GM23338 (cell line): Measurements from ENCODE around the gene IL17REL. TPM values are rescaled to one million over a fixed set of nuclear protein-coding genes. Genes with fewer than 3 reads are reported as not detected.

Experiments used
- ATAC-seq: fragments of 200-7000 bp; cut with Tn5 transposase; 3 replicates; pipeline ENCODE4 v1.9.1; 2020
- DNase-seq: peaks from one replicate; pipeline ENCODE4 v3.0.0-alpha.2; 2015; ENCODE audit warnings: low spot score
- H2AFZ ChIP-seq: fragments of 200-600 bp; sonication (generic); 2 replicates; pipeline ENCODE4 v1.8.0; 2016; ENCODE audit warnings: antibody characterized with exemption, mild to moderate bottlenecking, moderate library complexity
- H3F3A ChIP-seq: fragments of 200-600 bp; sonication (generic); replicated peaks from 2 replicates; pipeline ENCODE4 v1.8.0; 2017; ENCODE audit warnings: antibody characterized with exemption, mixed run types, low read depth
- H3K27ac ChIP-seq: fragments of 200-600 bp; sonication (generic); 2 replicates; pipeline ENCODE4 v1.6.1; 2016; ENCODE audit warnings: low read depth
- H3K27me3 ChIP-seq: fragments of 200-600 bp; sonication (generic); 2 replicates; pipeline ENCODE4 v1.8.0; 2016; ENCODE audit warnings: mild to moderate bottlenecking, mixed run types, moderate library complexity; ENCODE audit not compliant: insufficient read depth
- H3K36me3 ChIP-seq: fragments of 200-600 bp; sonication (generic); 2 replicates; pipeline ENCODE4 v1.8.0; 2016; ENCODE audit warnings: mild to moderate bottlenecking; ENCODE audit not compliant: insufficient read depth
- H3K4me1 ChIP-seq: fragments of 200-600 bp; sonication (generic); 2 replicates; pipeline ENCODE4 v1.8.0; 2016; ENCODE audit warnings: mild to moderate bottlenecking, moderate library complexity; ENCODE audit not compliant: insufficient read depth
- H3K4me2 ChIP-seq: fragments of 200-600 bp; sonication (generic); 2 replicates; pipeline ENCODE4 v1.7.1; 2017; ENCODE audit warnings: mixed run types
- H3K4me3 ChIP-seq: fragments of 200-600 bp; sonication (generic); 2 replicates; pipeline ENCODE4 v1.6.1; 2016; ENCODE audit warnings: mixed run types
- H3K79me2 ChIP-seq: fragments of 200-600 bp; sonication (generic); replicated peaks from 2 replicates; pipeline ENCODE4 v1.8.0; 2017; ENCODE audit warnings: mild to moderate bottlenecking; ENCODE audit not compliant: insufficient read depth
- H3K9me2 ChIP-seq: fragments of 200-600 bp; sonication (generic); 2 replicates; pipeline ENCODE4 v1.8.0; 2017; ENCODE audit not compliant: insufficient read depth
- H4K20me1 ChIP-seq: fragments of 200-600 bp; sonication (generic); replicated peaks from 2 replicates; pipeline ENCODE4 v1.8.0; 2017; ENCODE audit warnings: mild to moderate bottlenecking; ENCODE audit not compliant: insufficient read depth
- H3K27ac Mint-ChIP-seq: 2 replicates; pipeline ENCODE4 v1.8.0; 2020; ENCODE audit warnings: inconsistent platforms, mild to moderate bottlenecking, moderate library complexity, mixed read lengths
- H3K27me3 Mint-ChIP-seq: 3 replicates; pipeline ENCODE4 v1.8.0; 2022; ENCODE audit warnings: low read depth, mild to moderate bottlenecking, moderate library complexity, mixed read lengths, inconsistent platforms; ENCODE audit not compliant: insufficient read depth, poor library complexity
- H3K36me3 Mint-ChIP-seq: 3 replicates; pipeline ENCODE4 v1.8.0; 2021; ENCODE audit warnings: low read depth, mild to moderate bottlenecking, inconsistent platforms, moderate library complexity, mixed read lengths
- H3K4me1 Mint-ChIP-seq: 3 replicates; pipeline ENCODE4 v1.8.0; 2020; ENCODE audit warnings: mild to moderate bottlenecking, inconsistent platforms, mixed read lengths
- H3K4me3 Mint-ChIP-seq: 3 replicates; pipeline ENCODE4 v1.8.0; 2021; ENCODE audit warnings: moderate library complexity, mild to moderate bottlenecking, inconsistent platforms, mixed read lengths
- H3K9me3 Mint-ChIP-seq: 3 replicates; pipeline ENCODE4 v1.8.0; 2020; ENCODE audit warnings: moderate library complexity, mild to moderate bottlenecking, inconsistent platforms, mixed read lengths
- CREB1 ChIP-seq: fragments of 250-450 bp; sonication (Bioruptor Pico); IDR thresholded peaks from 2 replicates; pipeline ENCODE4 v1.5.0; 2020; ENCODE audit warnings: low read depth, mild to moderate bottlenecking, moderate library complexity
- EZH2 ChIP-seq: fragments of 200-600 bp; sonication (generic); IDR thresholded peaks from one replicate; pipeline ENCODE4 v1.8.0; 2017; ENCODE audit warnings: antibody characterized with exemption, mild to moderate bottlenecking, low read depth; ENCODE audit not compliant: unreplicated experiment
- EZH2phosphoT487 ChIP-seq: fragments of 200-600 bp; sonication (generic); IDR thresholded peaks from one replicate; pipeline ENCODE4 v1.8.1; 2018; ENCODE audit warnings: antibody characterized with exemption; ENCODE audit not compliant: unreplicated experiment
- JUNB ChIP-seq: IDR thresholded peaks from one replicate; pipeline ENCODE4 v1.6.1; 2016; ENCODE audit warnings: antibody characterized with exemption; ENCODE audit not compliant: unreplicated experiment
- NANOG ChIP-seq: IDR thresholded peaks from 2 replicates; pipeline ENCODE4 v1.6.1; 2016; ENCODE audit warnings: antibody characterized with exemption, borderline replicate concordance
- POLR2AphosphoS5 ChIP-seq: IDR thresholded peaks from 2 replicates; pipeline ENCODE4 v1.6.1; 2016; ENCODE audit warnings: antibody characterized with exemption, low read depth
- STAT1 ChIP-seq: IDR thresholded peaks from one replicate; pipeline ENCODE4 v1.6.1; 2016; ENCODE audit warnings: antibody characterized with exemption; ENCODE audit not compliant: unreplicated experiment
- ZNF114 ChIP-seq: fragments of 250-450 bp; sonication (Bioruptor Pico); IDR thresholded peaks from 2 replicates; pipeline ENCODE4 v1.5.0; 2020; ENCODE audit warnings: mild to moderate bottlenecking, moderate library complexity
- ZNF331 ChIP-seq: fragments of 250-450 bp; sonication (Bioruptor Pico); IDR thresholded peaks from 2 replicates; pipeline ENCODE4 v1.5.0; 2020; ENCODE audit warnings: low read depth, mild to moderate bottlenecking, moderate library complexity
- polyA plus RNA-seq: library from polyadenylated mRNA; unstranded; fragments of >200 nt; fragmentation: Nextera tagmentation; extraction: Ambion mirVana; gene quantifications from 2 replicates; pipeline ENCODE4 v1.2.1, GENCODE V29; 2016
- total RNA-seq: library from RNA; depleted of rRNA; stranded (reverse); fragments of >200 nt; shearing (Covaris generic); gene quantifications from 2 replicates; pipeline ENCODE4 v1.2.3, GENCODE V29; 2014
- TF ChIP-seq, protein P1 (sequence below), 2 experiments: fragments of 200-600 bp in 1 of 2; sonication (generic) in 1 of 2; conservative IDR thresholded peaks; 2 replicates each; pipeline versions ENCODE4 v1.5.1 to v1.6.1; 2016 to 2017; ENCODE audit warnings: antibody characterized with exemption in 2 of 2, low read depth in 2 of 2, mild to moderate bottlenecking in 2 of 2, moderate library complexity in 1 of 2
- TF ChIP-seq, protein P2 (sequence below): fragments of 250-450 bp; sonication (Bioruptor Pico); IDR thresholded peaks from 2 replicates; pipeline ENCODE4 v1.5.0; 2020; ENCODE audit warnings: mild to moderate bottlenecking, moderate library complexity
- TF ChIP-seq, protein P3 (sequence below): IDR thresholded peaks from 2 replicates; pipeline ENCODE4 v1.6.1; 2016; ENCODE audit warnings: antibody characterized with exemption
- TF ChIP-seq, protein P4 (sequence below): IDR thresholded peaks from one replicate; pipeline ENCODE4 v1.6.1; 2018; ENCODE audit warnings: antibody characterized with exemption; ENCODE audit not compliant: unreplicated experiment

Gene IL17REL
- total and polyA plus RNA-seq, 2 experiments from 2014 or later, result 0.31 TPM; not detected in 1

DNA sequence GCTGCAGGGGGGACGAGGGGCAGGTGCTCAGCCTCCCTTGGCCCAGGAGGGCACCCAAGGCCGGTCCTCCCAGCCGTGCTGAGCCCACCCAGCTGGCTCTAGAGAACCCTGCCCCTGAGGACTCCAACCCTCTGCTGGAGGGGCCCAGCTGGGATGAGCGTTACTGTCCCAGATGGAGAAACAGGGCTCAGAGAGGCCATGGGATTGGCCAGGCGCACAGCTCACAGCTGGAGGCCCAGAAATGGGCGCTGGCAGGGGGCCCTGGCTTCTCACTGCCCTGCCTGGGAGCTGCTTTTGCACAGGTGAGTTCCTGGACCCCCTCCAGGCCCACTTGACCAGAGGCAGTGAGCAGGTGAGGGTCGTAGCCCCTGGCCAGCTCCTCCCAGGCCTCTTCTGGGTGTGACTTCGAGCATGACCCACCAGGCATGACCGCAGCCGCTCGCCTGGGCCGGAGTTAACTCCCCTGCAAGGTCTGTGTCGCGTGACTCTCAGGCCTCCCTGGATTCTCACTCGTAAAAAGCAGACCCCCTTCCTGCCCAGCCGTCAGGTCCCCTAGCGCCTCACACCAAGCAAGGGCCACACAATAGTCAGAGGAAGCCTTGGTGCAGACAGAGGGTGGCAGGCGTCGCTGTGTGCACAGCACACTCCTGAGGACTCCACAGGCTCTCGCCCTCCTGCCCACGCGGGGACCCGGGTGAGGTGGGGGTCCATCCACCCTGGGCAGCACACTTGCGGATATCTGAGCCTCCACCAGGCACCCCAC is 19.7 kb upstream of the IL17REL start:
- H4K20me1 ChIP-seq, result no peaks in the 10 kb centered on the region
- no peaks in the 10 kb centered on the region for H3K36me3 ChIP-seq
- no peak overlapping the region for H3K4me2 ChIP-seq
- no peaks in the 10 kb centered on the region for H3K79me2 ChIP-seq
- H3K4me3 ChIP-seq, result no peak overlapping the region
- no peak overlapping the region for H3K27ac ChIP-seq
- H3K4me3 Mint-ChIP-seq, result no peak overlapping the region
- H3K9me2 ChIP-seq, result no peaks in the 10 kb centered on the region
- H3K4me1 ChIP-seq, result no peaks in the 10 kb centered on the region
- ATAC-seq (no peak), DNase-seq (no peak)
- no peaks in the 10 kb centered on the region for H3F3A ChIP-seq
- H3K27me3 Mint-ChIP-seq, result peaks cover 15% of the 10 kb centered on the region
- peaks cover 17% of the 10 kb centered on the region; the same call in 1 of the 2 replicates for H3K27me3 ChIP-seq
- H3K27ac Mint-ChIP-seq, result no peak overlapping the region
- H2AFZ ChIP-seq, result no peak overlapping the region
- H3K36me3 Mint-ChIP-seq, result no peaks in the 10 kb centered on the region
- no peaks in the 10 kb centered on the region for H3K9me3 Mint-ChIP-seq
- no peaks in the 10 kb centered on the region for H3K4me1 Mint-ChIP-seq
- TF ChIP-seq EZH2phosphoT487, result no peak
- no peak for TF ChIP-seq EZH2
- no peak for TF ChIP-seq STAT1
- no peak for TF ChIP-seq ZNF114 (CRISPR knock-in tag)
- TF ChIP-seq, protein P1, sequence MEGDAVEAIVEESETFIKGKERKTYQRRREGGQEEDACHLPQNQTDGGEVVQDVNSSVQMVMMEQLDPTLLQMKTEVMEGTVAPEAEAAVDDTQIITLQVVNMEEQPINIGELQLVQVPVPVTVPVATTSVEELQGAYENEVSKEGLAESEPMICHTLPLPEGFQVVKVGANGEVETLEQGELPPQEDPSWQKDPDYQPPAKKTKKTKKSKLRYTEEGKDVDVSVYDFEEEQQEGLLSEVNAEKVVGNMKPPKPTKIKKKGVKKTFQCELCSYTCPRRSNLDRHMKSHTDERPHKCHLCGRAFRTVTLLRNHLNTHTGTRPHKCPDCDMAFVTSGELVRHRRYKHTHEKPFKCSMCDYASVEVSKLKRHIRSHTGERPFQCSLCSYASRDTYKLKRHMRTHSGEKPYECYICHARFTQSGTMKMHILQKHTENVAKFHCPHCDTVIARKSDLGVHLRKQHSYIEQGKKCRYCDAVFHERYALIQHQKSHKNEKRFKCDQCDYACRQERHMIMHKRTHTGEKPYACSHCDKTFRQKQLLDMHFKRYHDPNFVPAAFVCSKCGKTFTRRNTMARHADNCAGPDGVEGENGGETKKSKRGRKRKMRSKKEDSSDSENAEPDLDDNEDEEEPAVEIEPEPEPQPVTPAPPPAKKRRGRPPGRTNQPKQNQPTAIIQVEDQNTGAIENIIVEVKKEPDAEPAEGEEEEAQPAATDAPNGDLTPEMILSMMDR (conservative IDR thresholded peaks at IDR 0.05; ENCODE audit: low read depth in 2 of 2), result no peak
- no peak for TF ChIP-seq CREB1
- TF ChIP-seq, protein P2, sequence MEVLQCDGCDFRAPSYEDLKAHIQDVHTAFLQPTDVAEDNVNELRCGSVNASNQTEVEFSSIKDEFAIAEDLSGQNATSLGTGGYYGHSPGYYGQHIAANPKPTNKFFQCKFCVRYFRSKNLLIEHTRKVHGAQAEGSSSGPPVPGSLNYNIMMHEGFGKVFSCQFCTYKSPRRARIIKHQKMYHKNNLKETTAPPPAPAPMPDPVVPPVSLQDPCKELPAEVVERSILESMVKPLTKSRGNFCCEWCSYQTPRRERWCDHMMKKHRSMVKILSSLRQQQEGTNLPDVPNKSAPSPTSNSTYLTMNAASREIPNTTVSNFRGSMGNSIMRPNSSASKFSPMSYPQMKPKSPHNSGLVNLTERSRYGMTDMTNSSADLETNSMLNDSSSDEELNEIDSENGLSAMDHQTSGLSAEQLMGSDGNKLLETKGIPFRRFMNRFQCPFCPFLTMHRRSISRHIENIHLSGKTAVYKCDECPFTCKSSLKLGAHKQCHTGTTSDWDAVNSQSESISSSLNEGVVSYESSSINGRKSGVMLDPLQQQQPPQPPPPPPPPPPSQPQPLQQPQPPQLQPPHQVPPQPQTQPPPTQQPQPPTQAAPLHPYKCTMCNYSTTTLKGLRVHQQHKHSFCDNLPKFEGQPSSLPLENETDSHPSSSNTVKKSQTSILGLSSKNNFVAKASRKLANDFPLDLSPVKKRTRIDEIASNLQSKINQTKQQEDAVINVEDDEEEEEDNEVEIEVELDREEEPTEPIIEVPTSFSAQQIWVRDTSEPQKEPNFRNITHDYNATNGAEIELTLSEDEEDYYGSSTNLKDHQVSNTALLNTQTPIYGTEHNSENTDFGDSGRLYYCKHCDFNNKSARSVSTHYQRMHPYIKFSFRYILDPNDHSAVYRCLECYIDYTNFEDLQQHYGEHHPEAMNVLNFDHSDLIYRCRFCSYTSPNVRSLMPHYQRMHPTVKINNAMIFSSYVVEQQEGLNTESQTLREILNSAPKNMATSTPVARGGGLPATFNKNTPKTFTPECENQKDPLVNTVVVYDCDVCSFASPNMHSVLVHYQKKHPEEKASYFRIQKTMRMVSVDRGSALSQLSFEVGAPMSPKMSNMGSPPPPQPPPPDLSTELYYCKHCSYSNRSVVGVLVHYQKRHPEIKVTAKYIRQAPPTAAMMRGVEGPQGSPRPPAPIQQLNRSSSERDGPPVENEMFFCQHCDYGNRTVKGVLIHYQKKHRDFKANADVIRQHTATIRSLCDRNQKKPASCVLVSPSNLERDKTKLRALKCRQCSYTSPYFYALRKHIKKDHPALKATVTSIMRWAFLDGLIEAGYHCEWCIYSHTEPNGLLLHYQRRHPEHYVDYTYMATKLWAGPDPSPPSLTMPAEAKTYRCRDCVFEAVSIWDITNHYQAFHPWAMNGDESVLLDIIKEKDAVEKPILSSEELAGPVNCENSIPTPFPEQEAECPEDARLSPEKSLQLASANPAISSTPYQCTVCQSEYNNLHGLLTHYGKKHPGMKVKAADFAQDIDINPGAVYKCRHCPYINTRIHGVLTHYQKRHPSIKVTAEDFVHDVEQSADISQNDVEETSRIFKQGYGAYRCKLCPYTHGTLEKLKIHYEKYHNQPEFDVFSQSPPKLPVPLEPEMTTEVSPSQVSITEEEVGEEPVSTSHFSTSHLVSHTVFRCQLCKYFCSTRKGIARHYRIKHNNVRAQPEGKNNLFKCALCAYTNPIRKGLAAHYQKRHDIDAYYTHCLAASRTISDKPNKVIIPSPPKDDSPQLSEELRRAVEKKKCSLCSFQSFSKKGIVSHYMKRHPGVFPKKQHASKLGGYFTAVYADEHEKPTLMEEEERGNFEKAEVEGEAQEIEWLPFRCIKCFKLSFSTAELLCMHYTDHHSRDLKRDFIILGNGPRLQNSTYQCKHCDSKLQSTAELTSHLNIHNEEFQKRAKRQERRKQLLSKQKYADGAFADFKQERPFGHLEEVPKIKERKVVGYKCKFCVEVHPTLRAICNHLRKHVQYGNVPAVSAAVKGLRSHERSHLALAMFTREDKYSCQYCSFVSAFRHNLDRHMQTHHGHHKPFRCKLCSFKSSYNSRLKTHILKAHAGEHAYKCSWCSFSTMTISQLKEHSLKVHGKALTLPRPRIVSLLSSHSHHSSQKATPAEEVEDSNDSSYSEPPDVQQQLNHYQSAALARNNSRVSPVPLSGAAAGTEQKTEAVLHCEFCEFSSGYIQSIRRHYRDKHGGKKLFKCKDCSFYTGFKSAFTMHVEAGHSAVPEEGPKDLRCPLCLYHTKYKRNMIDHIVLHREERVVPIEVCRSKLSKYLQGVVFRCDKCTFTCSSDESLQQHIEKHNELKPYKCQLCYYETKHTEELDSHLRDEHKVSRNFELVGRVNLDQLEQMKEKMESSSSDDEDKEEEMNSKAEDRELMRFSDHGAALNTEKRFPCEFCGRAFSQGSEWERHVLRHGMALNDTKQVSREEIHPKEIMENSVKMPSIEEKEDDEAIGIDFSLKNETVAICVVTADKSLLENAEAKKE (CRISPR knock-in tag), result no peak
- no peak for TF ChIP-seq NANOG
- no peak for TF ChIP-seq ZNF331 (CRISPR knock-in tag)
- TF ChIP-seq, protein P3, sequence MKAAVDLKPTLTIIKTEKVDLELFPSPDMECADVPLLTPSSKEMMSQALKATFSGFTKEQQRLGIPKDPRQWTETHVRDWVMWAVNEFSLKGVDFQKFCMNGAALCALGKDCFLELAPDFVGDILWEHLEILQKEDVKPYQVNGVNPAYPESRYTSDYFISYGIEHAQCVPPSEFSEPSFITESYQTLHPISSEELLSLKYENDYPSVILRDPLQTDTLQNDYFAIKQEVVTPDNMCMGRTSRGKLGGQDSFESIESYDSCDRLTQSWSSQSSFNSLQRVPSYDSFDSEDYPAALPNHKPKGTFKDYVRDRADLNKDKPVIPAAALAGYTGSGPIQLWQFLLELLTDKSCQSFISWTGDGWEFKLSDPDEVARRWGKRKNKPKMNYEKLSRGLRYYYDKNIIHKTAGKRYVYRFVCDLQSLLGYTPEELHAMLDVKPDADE, result no peak
- TF ChIP-seq JUNB, result no peak
- TF ChIP-seq POLR2AphosphoS5, result no peak
- TF ChIP-seq, protein P4, sequence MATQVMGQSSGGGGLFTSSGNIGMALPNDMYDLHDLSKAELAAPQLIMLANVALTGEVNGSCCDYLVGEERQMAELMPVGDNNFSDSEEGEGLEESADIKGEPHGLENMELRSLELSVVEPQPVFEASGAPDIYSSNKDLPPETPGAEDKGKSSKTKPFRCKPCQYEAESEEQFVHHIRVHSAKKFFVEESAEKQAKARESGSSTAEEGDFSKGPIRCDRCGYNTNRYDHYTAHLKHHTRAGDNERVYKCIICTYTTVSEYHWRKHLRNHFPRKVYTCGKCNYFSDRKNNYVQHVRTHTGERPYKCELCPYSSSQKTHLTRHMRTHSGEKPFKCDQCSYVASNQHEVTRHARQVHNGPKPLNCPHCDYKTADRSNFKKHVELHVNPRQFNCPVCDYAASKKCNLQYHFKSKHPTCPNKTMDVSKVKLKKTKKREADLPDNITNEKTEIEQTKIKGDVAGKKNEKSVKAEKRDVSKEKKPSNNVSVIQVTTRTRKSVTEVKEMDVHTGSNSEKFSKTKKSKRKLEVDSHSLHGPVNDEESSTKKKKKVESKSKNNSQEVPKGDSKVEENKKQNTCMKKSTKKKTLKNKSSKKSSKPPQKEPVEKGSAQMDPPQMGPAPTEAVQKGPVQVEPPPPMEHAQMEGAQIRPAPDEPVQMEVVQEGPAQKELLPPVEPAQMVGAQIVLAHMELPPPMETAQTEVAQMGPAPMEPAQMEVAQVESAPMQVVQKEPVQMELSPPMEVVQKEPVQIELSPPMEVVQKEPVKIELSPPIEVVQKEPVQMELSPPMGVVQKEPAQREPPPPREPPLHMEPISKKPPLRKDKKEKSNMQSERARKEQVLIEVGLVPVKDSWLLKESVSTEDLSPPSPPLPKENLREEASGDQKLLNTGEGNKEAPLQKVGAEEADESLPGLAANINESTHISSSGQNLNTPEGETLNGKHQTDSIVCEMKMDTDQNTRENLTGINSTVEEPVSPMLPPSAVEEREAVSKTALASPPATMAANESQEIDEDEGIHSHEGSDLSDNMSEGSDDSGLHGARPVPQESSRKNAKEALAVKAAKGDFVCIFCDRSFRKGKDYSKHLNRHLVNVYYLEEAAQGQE, result no peak
